ENCODE measurements around the gene PUM1.

- TF ChIP-seq POLR2AphosphoS5 (IDR thresholded peaks at IDR 0.05; ENCODE audit: low read depth, low read length) (no peak), POLR2A (IDR thresholded peaks at IDR 0.05; ENCODE audit: low read depth, low read length) (no peak)
Measured at GRCh38 chr1:30927448-30927847, 138.1 kb downstream of the PUM1 start.

All from GM12892 (cell line).